OCI-LY7 (cell line): ENCODE results near the gene EPX.

Source experiments
- EZH2phosphoT487 ChIP-seq: fragments of 200-600 bp; sonication (generic); IDR thresholded peaks from 2 replicates; pipeline ENCODE4 v1.6.1; 2018; ENCODE audit warnings: low read depth, borderline replicate concordance, mild to moderate bottlenecking, mixed run types, antibody characterized with exemption, low read length, moderate library complexity, mixed read lengths
- TF ChIP-seq, protein P1 (sequence below): fragments of 200-600 bp; sonication (generic); conservative IDR thresholded peaks from 2 replicates; pipeline ENCODE4 v1.5.1; 2014; ENCODE audit warnings: mild to moderate bottlenecking, antibody characterized with exemption, low read length, moderate library complexity, mixed read lengths

- TF ChIP-seq, protein P1, sequence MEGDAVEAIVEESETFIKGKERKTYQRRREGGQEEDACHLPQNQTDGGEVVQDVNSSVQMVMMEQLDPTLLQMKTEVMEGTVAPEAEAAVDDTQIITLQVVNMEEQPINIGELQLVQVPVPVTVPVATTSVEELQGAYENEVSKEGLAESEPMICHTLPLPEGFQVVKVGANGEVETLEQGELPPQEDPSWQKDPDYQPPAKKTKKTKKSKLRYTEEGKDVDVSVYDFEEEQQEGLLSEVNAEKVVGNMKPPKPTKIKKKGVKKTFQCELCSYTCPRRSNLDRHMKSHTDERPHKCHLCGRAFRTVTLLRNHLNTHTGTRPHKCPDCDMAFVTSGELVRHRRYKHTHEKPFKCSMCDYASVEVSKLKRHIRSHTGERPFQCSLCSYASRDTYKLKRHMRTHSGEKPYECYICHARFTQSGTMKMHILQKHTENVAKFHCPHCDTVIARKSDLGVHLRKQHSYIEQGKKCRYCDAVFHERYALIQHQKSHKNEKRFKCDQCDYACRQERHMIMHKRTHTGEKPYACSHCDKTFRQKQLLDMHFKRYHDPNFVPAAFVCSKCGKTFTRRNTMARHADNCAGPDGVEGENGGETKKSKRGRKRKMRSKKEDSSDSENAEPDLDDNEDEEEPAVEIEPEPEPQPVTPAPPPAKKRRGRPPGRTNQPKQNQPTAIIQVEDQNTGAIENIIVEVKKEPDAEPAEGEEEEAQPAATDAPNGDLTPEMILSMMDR, result no peak
- TF ChIP-seq EZH2phosphoT487, result no peak
Observed at GRCh38 chr17:58158181-58158580, 34.3 kb upstream of the EPX start.
